Activated naive CD8-positive, alpha-beta T cell (primary cell): ENCODE data around the gene SEMA3C.

Experiments
- H3K27ac Mint-ChIP-seq: one replicate; pipeline ENCODE4 v1.8.0; 2021; ENCODE audit warnings: mixed read lengths
- H3K27me3 Mint-ChIP-seq: one replicate; pipeline ENCODE4 v1.8.0; 2021; ENCODE audit warnings: mixed read lengths
- H3K36me3 Mint-ChIP-seq: one replicate; pipeline ENCODE4 v1.8.0; 2021; ENCODE audit warnings: mixed read lengths
- H3K4me1 Mint-ChIP-seq: one replicate; pipeline ENCODE4 v1.8.0; 2021; ENCODE audit warnings: low read depth, mixed read lengths
- H3K4me3 Mint-ChIP-seq: one replicate; pipeline ENCODE4 v1.8.0; 2021; ENCODE audit warnings: mild to moderate bottlenecking, mixed read lengths
- H3K9me3 Mint-ChIP-seq: one replicate; pipeline ENCODE4 v1.8.0; 2021; ENCODE audit warnings: low read depth, mixed read lengths

The SEMA3C gene

DNA sequence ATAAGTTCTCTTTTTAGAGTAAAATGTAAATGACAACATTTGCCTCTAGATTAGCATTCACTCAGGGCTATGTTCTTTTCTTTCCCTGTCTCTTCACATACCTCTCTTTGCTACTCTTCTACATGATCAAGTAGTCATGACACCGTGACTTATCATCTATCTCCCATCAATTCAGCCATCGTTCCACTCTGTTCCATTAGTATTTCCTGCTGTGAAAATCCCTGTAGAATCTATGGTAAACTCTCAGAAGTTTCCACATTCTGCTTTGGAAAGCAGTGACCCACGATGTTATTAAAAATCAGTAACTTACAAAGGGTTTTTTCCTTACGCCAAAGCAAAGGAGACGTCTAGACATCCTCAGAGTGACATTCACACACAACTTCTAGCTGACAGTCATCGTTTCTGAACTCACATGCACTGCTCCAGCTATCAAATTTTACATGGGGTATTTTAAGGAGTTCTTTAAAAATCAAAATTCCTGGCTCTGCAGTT is 135.6 kb downstream of the SEMA3C start:
- Mint-ChIP-seq H3K4me1 (no peaks in the 10 kb centered on the region), H3K27ac (no peak overlapping the region), H3K36me3 (no peaks in the 10 kb centered on the region), H3K9me3 (peaks cover 3% of the 10 kb centered on the region), H3K4me3 (no peak overlapping the region), H3K27me3 (peaks cover 1% of the 10 kb centered on the region)

DNA sequence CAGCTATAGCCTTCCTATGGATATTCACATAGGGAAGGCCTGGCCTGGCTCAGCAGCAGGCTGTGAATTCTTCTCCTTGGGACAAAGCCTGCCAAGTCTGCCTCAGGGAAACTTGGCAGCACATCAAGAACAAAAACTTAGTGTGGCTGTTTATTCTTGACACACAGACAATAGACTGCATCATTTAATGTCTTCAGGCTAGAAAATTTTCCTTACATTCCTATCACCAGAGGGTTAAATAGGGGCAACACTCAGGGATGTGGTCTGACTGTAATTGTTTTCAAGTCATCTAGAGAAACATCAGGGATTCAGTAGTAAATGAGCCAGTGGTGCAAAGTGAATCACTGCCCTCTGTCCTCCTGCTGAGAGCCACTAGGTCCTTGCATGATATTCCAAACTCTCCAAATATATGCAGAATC is 137.3 kb downstream of the SEMA3C start:
- Mint-ChIP-seq H3K4me1 (no peaks in the 10 kb centered on the region), H3K27ac (no peak overlapping the region), H3K9me3 (peaks cover 3% of the 10 kb centered on the region), H3K27me3 (peaks cover 1% of the 10 kb centered on the region), H3K4me3 (no peak overlapping the region), H3K36me3 (no peaks in the 10 kb centered on the region)

- peaks cover 1% of the 10 kb centered on the region for H3K27me3 Mint-ChIP-seq
- no peak overlapping the region for H3K27ac Mint-ChIP-seq
- no peak overlapping the region for H3K4me3 Mint-ChIP-seq
- H3K36me3 Mint-ChIP-seq = no peaks in the 10 kb centered on the region
- no peaks in the 10 kb centered on the region for H3K4me1 Mint-ChIP-seq
- peaks cover 3% of the 10 kb centered on the region for H3K9me3 Mint-ChIP-seq
Measured at GRCh38 chr7:80781146-80781545, 137.7 kb downstream of the SEMA3C start.

DNA sequence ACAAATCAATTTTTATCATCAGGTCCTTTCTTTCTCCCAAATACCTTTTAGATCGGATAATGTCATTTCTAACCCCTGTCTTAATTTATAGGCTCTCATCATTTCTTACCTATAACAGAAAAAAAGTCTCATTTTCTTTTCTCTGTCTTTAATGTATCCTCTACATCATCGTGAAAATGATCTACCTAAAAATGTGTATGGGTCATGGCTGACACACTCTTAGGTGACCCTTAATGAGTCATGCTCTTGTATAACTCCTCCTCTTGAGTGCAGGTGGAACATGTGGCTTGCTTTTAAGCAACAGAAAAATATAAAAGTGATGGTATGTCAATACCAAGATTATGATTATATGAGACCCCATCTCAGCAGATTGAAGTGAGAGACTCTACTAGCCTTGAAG is 139.4 kb downstream of the SEMA3C start:
- Mint-ChIP-seq H3K36me3 (no peaks in the 10 kb centered on the region), H3K27me3 (peaks cover 1% of the 10 kb centered on the region), H3K4me1 (no peaks in the 10 kb centered on the region), H3K9me3 (peaks cover 3% of the 10 kb centered on the region), H3K4me3 (no peak overlapping the region), H3K27ac (no peak overlapping the region)

DNA sequence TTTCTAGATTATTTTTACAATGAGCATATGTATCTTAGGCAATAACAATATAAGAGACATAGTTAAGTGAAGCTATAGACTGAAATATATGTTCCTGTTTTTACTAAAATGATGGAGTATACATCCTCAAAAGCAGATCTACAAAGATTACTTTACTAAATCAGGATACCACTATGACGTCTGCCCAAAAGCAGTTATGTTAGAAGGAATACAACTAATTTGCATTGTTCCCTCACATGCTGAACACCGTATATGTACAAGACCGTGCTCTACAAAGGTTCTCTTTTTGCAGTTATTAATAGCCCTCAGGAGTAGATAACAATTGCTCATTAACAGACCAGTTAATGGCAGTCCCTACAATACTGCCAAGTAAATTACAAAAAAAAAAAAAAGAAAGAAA is 143.0 kb downstream of the SEMA3C start:
- Mint-ChIP-seq H3K9me3 (no peaks in the 10 kb centered on the region), H3K4me1 (no peaks in the 10 kb centered on the region), H3K36me3 (no peaks in the 10 kb centered on the region), H3K4me3 (no peak overlapping the region), H3K27ac (no peak overlapping the region), H3K27me3 (no peaks in the 10 kb centered on the region)

- Mint-ChIP-seq H3K27me3 (no peaks in the 10 kb centered on the region), H3K9me3 (no peaks in the 10 kb centered on the region), H3K4me3 (no peak overlapping the region), H3K27ac (no peak overlapping the region), H3K4me1 (no peaks in the 10 kb centered on the region), H3K36me3 (no peaks in the 10 kb centered on the region)
Measured at GRCh38 chr7:80775482-80775881, 143.4 kb downstream of the SEMA3C start.

- H3K4me3 Mint-ChIP-seq = no peak overlapping the region
- H3K27me3 Mint-ChIP-seq = no peaks in the 10 kb centered on the region
- no peaks in the 10 kb centered on the region for H3K36me3 Mint-ChIP-seq
- H3K9me3 Mint-ChIP-seq = no peaks in the 10 kb centered on the region
- no peaks in the 10 kb centered on the region for H3K4me1 Mint-ChIP-seq
- H3K27ac Mint-ChIP-seq = no peak overlapping the region
Measured at GRCh38 chr7:80774843-80775242, 144.0 kb downstream of the SEMA3C start.

GRCh38 chr7:80773787-80774508 is 144.9 kb downstream of the SEMA3C start:
- no peaks in the 10 kb centered on the region for H3K27me3 Mint-ChIP-seq
- no peaks in the 10 kb centered on the region for H3K9me3 Mint-ChIP-seq
- H3K4me1 Mint-ChIP-seq = no peaks in the 10 kb centered on the region
- H3K4me3 Mint-ChIP-seq = no peak overlapping the region
- no peaks in the 10 kb centered on the region for H3K36me3 Mint-ChIP-seq
- H3K27ac Mint-ChIP-seq = no peak overlapping the region

GRCh38 chr7:80772347-80772993 is 146.4 kb downstream of the SEMA3C start:
- no peak overlapping the region for H3K27ac Mint-ChIP-seq
- H3K27me3 Mint-ChIP-seq = no peaks in the 10 kb centered on the region
- H3K4me3 Mint-ChIP-seq = no peak overlapping the region
- no peaks in the 10 kb centered on the region for H3K9me3 Mint-ChIP-seq
- no peaks in the 10 kb centered on the region for H3K4me1 Mint-ChIP-seq
- no peaks in the 10 kb centered on the region for H3K36me3 Mint-ChIP-seq

GRCh38 chr7:80771523-80771922 is 147.3 kb downstream of the SEMA3C start:
- Mint-ChIP-seq H3K27me3 (no peaks in the 10 kb centered on the region), H3K27ac (no peak overlapping the region), H3K9me3 (no peaks in the 10 kb centered on the region), H3K4me3 (no peak overlapping the region), H3K36me3 (no peaks in the 10 kb centered on the region), H3K4me1 (no peaks in the 10 kb centered on the region)

GRCh38 chr7:80770675-80771081 is 148.2 kb downstream of the SEMA3C start:
- Mint-ChIP-seq H3K27ac (no peak overlapping the region), H3K4me1 (no peaks in the 10 kb centered on the region), H3K36me3 (no peaks in the 10 kb centered on the region), H3K9me3 (no peaks in the 10 kb centered on the region), H3K27me3 (no peaks in the 10 kb centered on the region), H3K4me3 (no peak overlapping the region)

- Mint-ChIP-seq H3K36me3 (no peaks in the 10 kb centered on the region), H3K9me3 (no peaks in the 10 kb centered on the region), H3K4me3 (no peak overlapping the region), H3K27ac (no peak overlapping the region), H3K27me3 (no peaks in the 10 kb centered on the region), H3K4me1 (no peaks in the 10 kb centered on the region)
Measured at GRCh38 chr7:80770061-80770460, 148.8 kb downstream of the SEMA3C start.

DNA sequence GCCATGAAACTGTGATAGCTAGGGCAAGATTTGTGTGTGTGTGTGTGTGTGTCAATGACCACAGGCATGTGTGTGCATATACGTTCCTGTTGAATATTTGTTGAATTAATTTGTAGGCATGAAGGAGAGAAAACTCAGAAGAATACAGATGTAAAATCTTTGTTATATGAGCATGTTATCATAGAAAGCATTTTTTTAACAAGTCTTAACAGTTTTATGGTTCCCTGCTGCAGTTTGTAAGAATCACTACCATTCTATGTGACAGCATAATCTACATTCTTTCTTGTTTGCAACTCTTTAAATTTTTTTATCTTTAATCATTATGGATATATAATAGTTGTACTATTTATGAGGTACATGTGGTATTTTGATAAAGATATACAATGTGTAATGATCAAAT is 150.1 kb downstream of the SEMA3C start:
- Mint-ChIP-seq H3K27me3 (no peaks in the 10 kb centered on the region), H3K9me3 (no peaks in the 10 kb centered on the region), H3K36me3 (no peaks in the 10 kb centered on the region), H3K4me3 (no peak overlapping the region), H3K4me1 (no peaks in the 10 kb centered on the region), H3K27ac (no peak overlapping the region)

DNA sequence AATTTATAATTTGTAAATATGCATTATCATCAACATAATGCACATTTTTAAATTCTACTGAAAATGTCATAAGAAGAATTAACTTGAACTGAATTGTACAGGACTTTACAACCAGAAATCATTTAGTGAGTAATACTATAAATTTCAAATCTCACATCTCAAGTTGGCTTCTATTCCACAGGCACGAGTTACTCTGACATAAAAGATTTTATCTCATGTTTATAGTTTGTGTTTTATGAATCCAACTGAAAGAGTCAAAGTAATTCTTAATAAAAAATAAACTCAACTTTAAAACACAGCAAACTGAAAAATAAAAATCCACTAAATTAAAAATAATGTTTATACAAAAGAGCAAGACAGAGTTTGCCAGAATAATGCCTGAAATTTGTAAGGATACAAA is 151.2 kb downstream of the SEMA3C start:
- H3K4me1 Mint-ChIP-seq = no peaks in the 10 kb centered on the region
- H3K4me3 Mint-ChIP-seq = no peak overlapping the region
- no peaks in the 10 kb centered on the region for H3K9me3 Mint-ChIP-seq
- no peak overlapping the region for H3K27ac Mint-ChIP-seq
- no peaks in the 10 kb centered on the region for H3K36me3 Mint-ChIP-seq
- no peaks in the 10 kb centered on the region for H3K27me3 Mint-ChIP-seq

GRCh38 chr7:80766724-80767123 is 152.1 kb downstream of the SEMA3C start:
- Mint-ChIP-seq H3K9me3 (no peaks in the 10 kb centered on the region), H3K36me3 (no peaks in the 10 kb centered on the region), H3K4me1 (no peaks in the 10 kb centered on the region), H3K27ac (no peak overlapping the region), H3K4me3 (no peak overlapping the region), H3K27me3 (no peaks in the 10 kb centered on the region)

GRCh38 chr7:80764132-80764531 is 154.7 kb downstream of the SEMA3C start:
- Mint-ChIP-seq H3K27me3 (no peaks in the 10 kb centered on the region), H3K27ac (no peak overlapping the region), H3K4me1 (no peaks in the 10 kb centered on the region), H3K36me3 (no peaks in the 10 kb centered on the region), H3K9me3 (no peaks in the 10 kb centered on the region), H3K4me3 (no peak overlapping the region)
